Karpas-422 (cell line): ENCODE measurements around the gene TENM4. TPM values are rescaled to one million over a fixed set of nuclear protein-coding genes. Genes with fewer than 3 reads are reported as not detected.

Experiments used
- DNase-seq: peaks from one replicate; pipeline ENCODE4 v3.0.0-alpha.2; 2015
- H2AFZ ChIP-seq: fragments of 200-600 bp; sonication (generic); 2 replicates; pipeline ENCODE4 v1.6.1; 2014; ENCODE audit warnings: antibody characterized with exemption, low read length, mixed read lengths
- H3K27ac ChIP-seq: fragments of 200-600 bp; sonication (generic); 2 replicates; pipeline ENCODE4 v1.5.1; 2014; ENCODE audit warnings: mild to moderate bottlenecking, low read length, moderate library complexity
- H3K27me3 ChIP-seq: fragments of 200-600 bp; sonication (generic); 2 replicates; pipeline ENCODE4 v1.6.1; 2014; ENCODE audit warnings: low read length, mixed read lengths
- H3K36me3 ChIP-seq: fragments of 200-600 bp; sonication (generic); 2 replicates; pipeline ENCODE4 v1.6.1; 2014; ENCODE audit warnings: low read length, mixed read lengths; ENCODE audit not compliant: insufficient read depth
- H3K4me1 ChIP-seq: fragments of 200-600 bp; sonication (generic); 2 replicates; pipeline ENCODE4 v1.6.1; 2014; ENCODE audit warnings: mild to moderate bottlenecking, low read length, mixed read lengths
- H3K4me2 ChIP-seq: fragments of 200-600 bp; sonication (generic); 2 replicates; pipeline ENCODE4 v1.6.1; 2014; ENCODE audit warnings: low read length, low read depth, mild to moderate bottlenecking; ENCODE audit not compliant: poor library complexity, severe bottlenecking
- H3K4me3 ChIP-seq: fragments of 200-600 bp; sonication (generic); 2 replicates; pipeline ENCODE4 v1.5.1; 2014; ENCODE audit warnings: mild to moderate bottlenecking, antibody characterized with exemption, low read length, mixed read lengths
- H3K79me2 ChIP-seq: fragments of 200-600 bp; sonication (generic); 2 replicates; pipeline ENCODE4 v1.6.1; 2014; ENCODE audit warnings: mild to moderate bottlenecking, low read length, mixed read lengths
- H3K9ac ChIP-seq: fragments of 200-600 bp; sonication (generic); 2 replicates; pipeline ENCODE4 v1.6.0; 2014; ENCODE audit warnings: low read length
- H3K9me2 ChIP-seq: fragments of 200-600 bp; sonication (generic), shearing (Covaris generic); replicated peaks from 2 replicates; pipeline ENCODE4 v1.6.0; 2014; ENCODE audit warnings: mild to moderate bottlenecking, low read length, moderate library complexity; ENCODE audit not compliant: insufficient read depth
- H3K9me3 ChIP-seq: fragments of 300-700, 200-600 bp; sonication (generic); 2 replicates; pipeline ENCODE4 v1.6.1; 2014; ENCODE audit warnings: low read length, mixed read lengths
- H4K20me1 ChIP-seq: fragments of 200-600 bp; sonication (generic); 2 replicates; pipeline ENCODE4 v1.6.1; 2014; ENCODE audit warnings: mild to moderate bottlenecking, antibody characterized with exemption, low read length, low read depth; ENCODE audit not compliant: insufficient read depth
- total RNA-seq: library from RNA; depleted of rRNA; stranded (reverse); fragments of >200 nt; shearing (Covaris generic); gene quantifications from 2 replicates; pipeline ENCODE4 v1.2.3, GENCODE V29; 2014; ENCODE audit warnings: low replicate concordance

TENM4 gene
- total RNA-seq, 1 experiment from 2014 or later: not detected

GRCh38 chr11:79371724-79372123 lies 69.1 kb downstream of the TENM4 start:
- H3K9me2 ChIP-seq: no peaks in the 10 kb centered on the region
- peak; percentile 6 for DNase-seq
- no peak overlapping the region for H2AFZ ChIP-seq
- H3K4me3 ChIP-seq: no peak overlapping the region
- no peak overlapping the region for H3K27ac ChIP-seq
- H3K27me3 ChIP-seq: no peaks in the 10 kb centered on the region
- H3K9me3 ChIP-seq: no peaks in the 10 kb centered on the region
- no peak overlapping the region for H3K4me2 ChIP-seq
- H4K20me1 ChIP-seq: no peaks in the 10 kb centered on the region
- no peaks in the 10 kb centered on the region for H3K79me2 ChIP-seq
- no peaks in the 10 kb centered on the region for H3K4me1 ChIP-seq
- H3K9ac ChIP-seq: no peak overlapping the region
- no peaks in the 10 kb centered on the region for H3K36me3 ChIP-seq

GRCh38 chr11:79371152-79371551 lies 69.7 kb downstream of the TENM4 start:
- no peaks in the 10 kb centered on the region for H3K27me3 ChIP-seq
- H3K4me1 ChIP-seq: no peaks in the 10 kb centered on the region
- no peaks in the 10 kb centered on the region for H4K20me1 ChIP-seq
- H2AFZ ChIP-seq: no peak overlapping the region
- H3K9me2 ChIP-seq: no peaks in the 10 kb centered on the region
- no peaks in the 10 kb centered on the region for H3K9me3 ChIP-seq
- no peak overlapping the region for H3K4me3 ChIP-seq
- H3K4me2 ChIP-seq: no peak overlapping the region
- no peaks in the 10 kb centered on the region for H3K36me3 ChIP-seq
- H3K9ac ChIP-seq: no peak overlapping the region
- H3K79me2 ChIP-seq: no peaks in the 10 kb centered on the region
- DNase-seq: no peak
- H3K27ac ChIP-seq: no peak overlapping the region

- H3K9ac ChIP-seq: no peak overlapping the region
- no peaks in the 10 kb centered on the region for H3K27me3 ChIP-seq
- H3K4me3 ChIP-seq: no peak overlapping the region
- no peaks in the 10 kb centered on the region for H3K9me2 ChIP-seq
- H3K4me1 ChIP-seq: no peaks in the 10 kb centered on the region
- no peak overlapping the region for H3K4me2 ChIP-seq
- no peaks in the 10 kb centered on the region for H3K9me3 ChIP-seq
- H3K27ac ChIP-seq: no peak overlapping the region
- no peaks in the 10 kb centered on the region for H3K36me3 ChIP-seq
- H3K79me2 ChIP-seq: no peaks in the 10 kb centered on the region
- no peaks in the 10 kb centered on the region for H4K20me1 ChIP-seq
- no peak overlapping the region for H2AFZ ChIP-seq
- no peak for DNase-seq
Observed at GRCh38 chr11:79369055-79369454, 71.8 kb downstream of the TENM4 start.

GRCh38 chr11:79367844-79368243 lies 73.0 kb downstream of the TENM4 start:
- Histone ChIP-seq H3K27me3 (no peaks in the 10 kb centered on the region), H3K9ac (no peak overlapping the region), H3K4me3 (no peak overlapping the region), H4K20me1 (no peaks in the 10 kb centered on the region), H3K27ac (no peak overlapping the region), H3K9me3 (no peaks in the 10 kb centered on the region), H3K36me3 (no peaks in the 10 kb centered on the region), H3K9me2 (no peaks in the 10 kb centered on the region), H3K4me1 (no peaks in the 10 kb centered on the region), H2AFZ (no peak overlapping the region), H3K4me2 (no peak overlapping the region), H3K79me2 (no peaks in the 10 kb centered on the region)
- no peak for DNase-seq

- DNase-seq: no peak
- Histone ChIP-seq H3K9ac (no peak overlapping the region), H4K20me1 (no peaks in the 10 kb centered on the region)
Observed at GRCh38 chr11:79366218-79366617, 74.6 kb downstream of the TENM4 start.

GRCh38 chr11:79363861-79364378 lies 76.9 kb downstream of the TENM4 start:
- no peaks in the 10 kb centered on the region for H4K20me1 ChIP-seq
- no peak overlapping the region for H3K27ac ChIP-seq
- H3K4me3 ChIP-seq: no peak overlapping the region
- no peaks in the 10 kb centered on the region for H3K9me2 ChIP-seq
- H3K36me3 ChIP-seq: no peaks in the 10 kb centered on the region
- no peak overlapping the region for H2AFZ ChIP-seq
- no peaks in the 10 kb centered on the region for H3K79me2 ChIP-seq
- no peak for DNase-seq
- H3K4me1 ChIP-seq: no peaks in the 10 kb centered on the region
- no peaks in the 10 kb centered on the region for H3K9me3 ChIP-seq
- no peak overlapping the region for H3K4me2 ChIP-seq
- H3K9ac ChIP-seq: no peak overlapping the region
- no peaks in the 10 kb centered on the region for H3K27me3 ChIP-seq

More at GRCh38 chr11:79366218-79366617, 74.6 kb downstream of the TENM4 start:
- H2AFZ ChIP-seq: no peak overlapping the region
- no peaks in the 10 kb centered on the region for H3K36me3 ChIP-seq
- H3K9me2 ChIP-seq: no peaks in the 10 kb centered on the region
- no peaks in the 10 kb centered on the region for H3K27me3 ChIP-seq
- no peaks in the 10 kb centered on the region for H3K79me2 ChIP-seq
- H3K27ac ChIP-seq: no peak overlapping the region
- no peaks in the 10 kb centered on the region for H3K4me1 ChIP-seq
- no peak overlapping the region for H3K4me3 ChIP-seq
- no peak overlapping the region for H3K4me2 ChIP-seq
- H3K9me3 ChIP-seq: no peaks in the 10 kb centered on the region

- H3K27ac ChIP-seq: no peak overlapping the region
- no peaks in the 10 kb centered on the region for H3K79me2 ChIP-seq
- peak; percentile 5 for DNase-seq
- H3K9me2 ChIP-seq: no peaks in the 10 kb centered on the region
- H3K9ac ChIP-seq: no peak overlapping the region
- H3K4me1 ChIP-seq: no peaks in the 10 kb centered on the region
- no peaks in the 10 kb centered on the region for H3K27me3 ChIP-seq
- no peak overlapping the region for H2AFZ ChIP-seq
- no peaks in the 10 kb centered on the region for H3K36me3 ChIP-seq
- H3K4me2 ChIP-seq: no peak overlapping the region
- no peaks in the 10 kb centered on the region for H3K9me3 ChIP-seq
- no peaks in the 10 kb centered on the region for H4K20me1 ChIP-seq
- no peak overlapping the region for H3K4me3 ChIP-seq
Observed at GRCh38 chr11:79363256-79363655, 77.6 kb downstream of the TENM4 start.

GRCh38 chr11:79362821-79363220 lies 78.0 kb downstream of the TENM4 start:
- Histone ChIP-seq H3K9me2 (no peaks in the 10 kb centered on the region), H4K20me1 (no peaks in the 10 kb centered on the region), H3K36me3 (no peaks in the 10 kb centered on the region), H3K9me3 (no peaks in the 10 kb centered on the region), H2AFZ (no peak overlapping the region), H3K27me3 (no peaks in the 10 kb centered on the region), H3K4me3 (no peak overlapping the region), H3K79me2 (no peaks in the 10 kb centered on the region), H3K27ac (no peak overlapping the region), H3K4me2 (no peak overlapping the region), H3K9ac (no peak overlapping the region), H3K4me1 (no peaks in the 10 kb centered on the region)
- no peak for DNase-seq
